GM19099 (cell line): Measurements from ENCODE around the gene MNAT1.

Source experiments
- POLR2A ChIP-seq: IDR thresholded peaks from 3 replicates; pipeline ENCODE4 v1.6.1; 2011; ENCODE audit warnings: low read depth; ENCODE audit not compliant: insufficient read length; ENCODE audit errors: extremely low read depth

MNAT1 gene

DNA sequence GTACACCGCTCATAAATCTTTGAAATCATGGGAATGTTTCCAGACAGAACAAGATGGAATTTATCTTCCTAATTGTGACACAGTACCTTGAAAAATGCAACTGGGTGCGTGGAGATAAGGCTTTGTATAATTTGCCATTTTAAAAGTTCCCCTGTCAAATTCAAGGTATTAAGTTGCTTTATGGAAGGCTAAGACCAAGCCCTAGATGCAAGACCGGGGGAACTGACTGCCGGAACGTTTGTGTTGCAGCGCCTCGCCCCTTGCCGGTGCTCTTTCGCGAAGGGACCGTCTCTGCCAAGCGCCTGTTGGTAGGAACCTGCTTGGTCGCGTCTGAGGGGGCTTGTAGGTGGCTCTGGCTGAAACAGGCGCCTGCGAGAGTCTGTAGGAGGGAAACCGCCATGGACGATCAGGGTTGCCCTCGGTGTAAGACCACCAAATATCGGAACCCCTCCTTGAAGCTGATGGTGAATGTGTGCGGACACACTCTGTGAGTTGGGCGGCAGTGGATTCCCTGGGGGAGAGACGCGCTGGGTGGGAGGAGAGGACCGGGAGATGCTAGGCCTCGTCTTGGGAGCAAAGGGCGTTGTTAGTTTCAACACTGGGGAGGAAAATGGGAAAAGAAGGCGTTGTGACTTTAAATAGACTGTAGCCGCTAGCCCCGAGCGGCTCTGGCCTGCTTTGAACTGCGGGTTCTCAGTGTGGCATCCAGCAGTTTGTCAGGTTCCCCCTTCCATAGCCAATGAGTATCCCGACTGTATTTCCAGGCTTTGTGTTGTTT lies at the start of gene MNAT1:
MNAT1 (plus strand) TSS at position 297 of the 778 bp plus-strand sequence; CDS start at position 399, 102 bp downstream.
- peak; percentile 82 for TF ChIP-seq POLR2A

DNA sequence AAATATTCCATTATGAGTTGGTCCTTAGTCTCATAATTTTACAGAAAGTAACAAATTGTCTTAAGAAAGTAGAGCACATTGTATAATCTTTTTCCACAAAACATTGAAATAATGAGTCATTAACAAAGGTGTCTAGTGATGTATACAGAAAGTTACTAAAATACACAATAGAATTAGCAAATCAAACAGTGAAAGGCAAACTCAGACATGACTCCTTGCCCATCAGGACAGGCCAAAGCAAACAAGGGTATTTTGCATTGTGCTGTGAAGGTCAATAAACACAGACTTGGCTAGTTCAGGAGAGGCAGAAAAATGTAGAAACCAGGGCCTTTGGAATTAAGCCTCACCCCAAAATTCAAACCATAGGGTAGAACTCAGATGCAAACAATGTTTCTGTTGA lies 47.7 kb upstream of the MNAT1 start:
- no peak for TF ChIP-seq POLR2A

DNA sequence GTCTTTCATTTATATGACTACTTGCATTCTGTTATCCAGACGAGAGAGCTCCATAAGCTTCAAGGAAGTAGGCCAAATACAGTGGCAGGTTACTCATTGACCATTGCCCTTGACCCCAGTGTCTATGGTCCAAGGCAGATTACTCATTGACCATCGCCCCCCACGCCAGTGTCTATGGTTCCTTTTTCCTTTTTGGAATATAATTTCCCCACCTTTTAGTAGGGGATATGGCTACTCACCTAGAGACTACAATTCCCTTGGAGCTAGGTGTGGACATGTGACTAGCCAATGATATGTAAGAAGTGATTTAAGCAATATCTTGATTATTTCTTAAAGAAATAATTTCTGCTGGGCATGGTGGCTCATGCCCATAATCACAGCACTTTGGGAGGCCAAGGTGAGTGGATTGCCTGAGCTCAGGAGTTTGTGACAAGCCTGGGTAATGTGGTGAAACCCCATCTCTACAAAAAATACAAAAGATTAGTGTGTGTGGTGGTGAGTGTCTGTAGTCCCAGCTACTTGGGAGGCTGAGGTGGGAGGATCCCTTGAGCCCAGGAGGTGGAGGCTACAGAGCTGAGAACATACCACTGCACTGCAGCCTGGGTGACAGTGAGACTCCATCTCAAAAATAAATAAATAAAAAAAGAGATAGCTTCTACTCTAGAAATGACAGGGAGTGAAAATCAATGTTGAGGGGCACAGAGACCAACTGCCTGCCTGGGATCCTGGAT lies 43.0 kb upstream of the MNAT1 start:
- no peak for TF ChIP-seq POLR2A

DNA sequence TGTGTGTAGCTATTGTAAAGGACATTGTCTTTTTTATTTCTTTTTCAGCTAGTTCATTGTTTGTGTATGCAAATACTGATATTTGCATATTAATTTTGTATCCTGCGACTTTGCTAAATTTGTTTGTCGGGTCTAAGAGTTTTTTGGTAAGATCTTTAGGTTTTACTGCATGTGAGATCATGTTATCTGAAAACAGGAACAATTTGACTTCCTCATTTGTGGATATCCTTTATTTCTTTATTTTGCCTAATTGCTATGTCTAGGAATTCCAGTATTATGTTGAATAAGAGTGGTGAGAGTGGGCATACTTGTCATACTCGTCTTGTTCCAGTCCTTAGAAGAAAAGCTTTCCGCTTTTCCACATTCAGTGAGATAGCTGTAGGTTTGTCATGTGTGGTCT lies 39.2 kb upstream of the MNAT1 start:
- TF ChIP-seq POLR2A: no peak

DNA sequence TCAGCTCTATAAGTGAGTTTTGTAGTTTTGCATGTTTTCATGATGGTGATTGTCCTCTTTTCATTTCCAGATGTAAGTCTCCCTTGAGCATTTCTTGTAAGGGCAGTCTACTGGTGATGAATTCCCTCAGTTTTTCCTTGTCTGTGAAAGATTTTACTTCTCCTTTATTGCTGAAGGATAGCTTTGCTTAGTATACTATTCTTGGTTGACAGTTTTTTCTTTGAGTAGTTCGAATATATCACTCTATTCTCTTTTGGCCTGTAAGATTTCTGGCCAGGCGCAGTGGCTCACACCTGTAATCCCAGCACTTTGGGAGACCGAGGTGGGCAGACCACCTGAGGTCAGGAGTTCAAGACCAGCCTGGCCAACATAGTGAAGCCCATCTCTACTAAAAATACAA lies 34.0 kb upstream of the MNAT1 start:
- TF ChIP-seq POLR2A: no peak

DNA sequence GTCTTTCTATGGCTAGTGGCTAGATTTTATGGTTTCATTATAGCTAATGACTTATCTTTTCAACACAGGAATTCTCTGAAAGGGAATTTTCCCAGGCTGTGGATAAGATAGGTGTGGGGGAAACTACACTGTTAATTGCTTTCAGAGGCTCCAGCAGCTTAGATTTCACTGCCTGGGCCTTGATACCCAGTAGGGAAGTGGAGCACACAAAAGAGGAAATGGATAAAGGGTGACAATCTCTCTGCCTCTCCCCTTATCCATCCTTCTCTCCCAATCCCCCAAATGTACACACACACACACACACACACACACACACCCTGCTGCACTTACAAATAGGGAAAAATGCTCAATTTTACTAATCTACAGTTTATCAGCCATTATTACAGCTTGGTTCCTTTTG lies 29.5 kb upstream of the MNAT1 start:
- no peak for TF ChIP-seq POLR2A

DNA sequence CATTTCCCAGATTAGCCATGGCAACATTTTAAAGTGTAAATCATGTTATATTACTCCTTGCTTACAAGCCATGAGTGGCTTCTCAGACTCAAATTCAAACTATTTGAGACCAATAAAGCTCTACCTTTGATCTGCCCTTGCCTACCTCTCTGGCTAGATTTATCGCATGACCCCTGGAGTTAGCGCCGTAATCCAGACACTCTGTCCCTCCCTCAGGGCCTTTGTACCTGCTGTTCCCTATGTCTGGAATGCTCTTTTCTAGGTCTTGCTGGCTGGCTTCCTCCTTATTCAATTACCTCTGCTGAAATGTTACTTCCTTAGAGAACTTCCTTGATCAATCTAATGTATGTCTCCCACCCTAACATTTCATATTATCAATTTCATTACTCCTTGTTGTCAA lies 26.7 kb upstream of the MNAT1 start:
- TF ChIP-seq POLR2A: no peak

DNA sequence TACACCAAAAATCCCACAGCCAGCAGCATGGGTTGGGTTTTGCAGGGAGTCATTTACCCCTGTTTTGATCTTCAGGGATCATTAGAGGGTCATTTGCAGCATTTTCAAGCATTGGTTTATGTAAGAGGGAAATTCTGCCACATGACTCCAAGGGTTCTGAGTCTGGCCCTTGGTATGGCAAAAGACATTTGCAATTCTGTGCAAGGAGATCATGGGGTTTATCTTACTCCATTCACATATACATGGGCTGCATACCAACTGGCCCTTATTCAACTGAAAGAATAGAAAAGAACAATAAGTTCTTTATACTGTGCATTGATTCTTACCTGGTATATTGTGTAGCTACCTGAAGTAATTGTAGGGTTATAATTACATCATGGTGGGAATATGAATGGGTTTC lies 24.1 kb upstream of the MNAT1 start:
- TF ChIP-seq POLR2A: no peak

DNA sequence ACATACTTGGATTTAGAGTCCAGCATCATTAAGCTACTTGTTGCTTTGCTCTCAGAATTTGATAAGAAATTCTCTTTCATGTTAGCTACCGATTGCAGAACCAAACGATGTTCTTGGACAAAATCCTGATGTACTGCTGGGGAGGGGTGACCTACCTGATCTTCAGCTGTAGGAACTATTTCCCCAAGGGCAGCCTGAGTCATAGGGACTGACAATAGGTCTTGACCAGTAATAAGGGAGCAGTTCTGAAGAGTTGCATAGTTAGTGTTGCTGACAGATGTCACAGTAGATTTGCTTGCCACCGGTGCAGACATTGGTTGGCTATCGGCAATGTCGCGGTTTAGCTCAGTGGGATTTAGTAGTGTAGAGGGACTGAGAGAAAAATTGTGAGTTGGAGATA lies 21.0 kb upstream of the MNAT1 start:
- no peak for TF ChIP-seq POLR2A

DNA sequence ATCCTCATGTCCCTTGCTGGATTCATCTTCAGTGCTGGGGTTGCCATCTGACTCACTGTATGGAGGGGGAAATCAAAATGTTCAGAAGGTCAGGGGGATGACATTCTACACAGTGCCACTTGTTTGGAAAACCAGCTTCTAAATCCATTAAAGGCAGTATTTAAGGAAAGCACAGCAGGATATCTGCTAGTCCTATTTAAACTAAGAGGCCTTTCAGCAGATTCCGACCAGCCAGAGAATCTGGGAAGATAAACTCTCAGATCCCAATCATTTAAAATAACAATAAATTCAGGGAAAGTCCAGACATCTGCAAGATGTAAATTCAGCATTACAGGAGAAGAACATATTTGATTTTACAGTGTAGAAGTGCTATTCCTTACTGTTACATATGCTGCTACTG lies 14.2 kb upstream of the MNAT1 start:
- no peak for TF ChIP-seq POLR2A

DNA sequence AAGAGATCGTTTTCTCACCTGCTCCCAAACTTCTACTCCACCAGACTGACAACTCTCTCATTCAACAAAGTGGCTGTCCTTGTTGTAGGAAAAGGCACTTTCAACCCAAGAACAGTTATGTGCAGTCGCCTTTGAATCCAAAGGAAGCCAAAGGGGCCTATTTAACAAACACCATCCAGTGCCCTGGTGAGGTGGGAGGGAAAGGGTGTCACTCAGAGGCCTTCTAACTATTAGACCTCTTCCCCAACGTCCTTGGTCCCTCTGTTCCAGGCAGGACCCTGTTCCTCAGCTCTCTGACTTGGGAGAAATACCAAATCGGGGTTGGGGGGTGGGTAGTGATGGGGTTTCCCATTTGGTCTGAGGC lies 13.6 kb upstream of the MNAT1 start:
- no peak for TF ChIP-seq POLR2A

DNA sequence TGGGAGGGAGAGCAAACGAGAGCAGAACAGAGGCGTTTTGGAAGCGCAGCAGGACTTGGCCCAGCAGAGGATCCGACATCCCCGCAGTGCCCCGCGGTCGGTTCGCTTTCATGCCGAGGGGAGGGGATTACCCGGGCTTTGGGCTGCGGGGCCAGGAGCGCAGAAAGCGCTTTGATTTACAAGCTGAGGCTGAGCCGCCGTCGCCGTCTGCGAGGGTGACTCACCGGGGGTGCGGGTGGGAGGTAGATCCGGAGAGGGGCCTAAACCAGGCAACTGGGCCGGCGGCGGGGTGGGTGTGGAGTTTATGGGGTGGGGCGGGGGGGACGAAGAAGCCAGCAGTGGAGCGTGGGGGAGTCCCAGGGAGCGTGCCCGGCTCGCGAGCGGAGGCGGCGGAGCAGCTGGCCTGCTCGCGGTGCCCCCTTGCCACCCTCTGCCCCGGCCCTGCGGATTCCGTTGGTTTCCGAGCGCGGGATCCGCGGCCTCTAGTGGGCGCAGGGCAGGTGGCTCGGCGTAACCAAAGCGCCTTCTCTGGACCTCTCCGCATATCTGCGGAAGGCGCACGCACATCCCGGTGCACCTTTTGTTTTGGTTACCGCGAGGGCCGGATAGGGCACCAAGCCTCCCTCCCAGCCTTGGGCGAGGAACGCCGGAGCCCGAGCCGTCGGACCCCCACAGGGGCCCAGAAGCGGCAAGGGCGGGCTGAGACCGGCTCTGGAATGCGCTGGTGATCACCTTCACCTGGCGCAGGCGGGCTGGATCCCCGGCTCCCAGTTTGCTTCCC lies 13.0 kb upstream of the MNAT1 start:
- TF ChIP-seq POLR2A: no peak

DNA sequence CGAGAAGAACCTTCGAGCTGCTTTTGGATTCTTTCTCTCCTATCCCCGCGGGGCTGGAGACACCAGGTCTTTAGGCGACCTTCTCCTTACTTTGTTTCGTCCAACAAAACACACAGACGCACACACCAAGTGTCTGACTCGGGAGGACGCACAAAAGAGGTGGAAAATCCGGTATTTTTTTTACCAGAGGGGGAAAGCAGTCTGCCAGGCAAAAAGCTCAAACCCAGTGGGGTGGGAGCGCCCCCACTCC lies 12.5 kb upstream of the MNAT1 start:
- no peak for TF ChIP-seq POLR2A

DNA sequence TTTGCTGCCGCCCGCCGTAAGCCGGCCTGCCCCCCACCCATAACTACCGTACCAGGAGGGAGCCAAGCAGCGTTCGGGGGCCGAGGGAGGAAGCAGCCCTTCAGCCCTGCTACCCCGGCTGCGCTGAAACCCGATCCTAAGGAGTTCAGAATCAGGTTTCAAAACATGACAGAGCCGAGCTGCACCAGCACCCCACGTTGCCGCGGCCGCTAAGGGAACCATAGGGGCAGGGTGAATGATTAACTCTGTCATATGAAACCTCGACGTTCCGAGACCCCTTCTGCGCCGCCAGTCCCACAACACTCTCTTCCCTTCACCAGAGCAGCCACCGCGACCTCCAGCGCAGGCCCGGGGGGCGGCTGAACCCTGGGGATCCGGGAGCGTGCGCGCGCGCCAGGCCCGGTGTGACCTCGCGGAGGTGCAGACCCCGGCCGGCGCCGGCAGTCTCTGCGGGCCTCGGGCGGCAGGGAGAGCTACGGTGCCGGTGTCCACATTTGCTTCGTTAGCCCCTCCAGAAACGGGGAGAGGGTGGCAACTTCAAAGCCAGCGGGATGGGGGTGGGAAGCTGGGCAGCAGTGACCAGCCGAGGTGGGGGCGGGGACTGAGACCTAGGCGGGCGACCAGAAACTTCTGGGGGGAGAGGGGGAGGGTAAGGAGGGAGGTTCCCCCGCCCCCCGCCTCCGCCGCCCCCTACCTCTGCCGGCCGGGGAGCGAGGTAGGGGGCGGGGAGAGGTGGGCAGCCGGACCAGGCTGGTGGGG lies 12.0 kb upstream of the MNAT1 start:
- TF ChIP-seq POLR2A: no peak
